ENCODE results near the gene ARHGAP29.

DNA sequence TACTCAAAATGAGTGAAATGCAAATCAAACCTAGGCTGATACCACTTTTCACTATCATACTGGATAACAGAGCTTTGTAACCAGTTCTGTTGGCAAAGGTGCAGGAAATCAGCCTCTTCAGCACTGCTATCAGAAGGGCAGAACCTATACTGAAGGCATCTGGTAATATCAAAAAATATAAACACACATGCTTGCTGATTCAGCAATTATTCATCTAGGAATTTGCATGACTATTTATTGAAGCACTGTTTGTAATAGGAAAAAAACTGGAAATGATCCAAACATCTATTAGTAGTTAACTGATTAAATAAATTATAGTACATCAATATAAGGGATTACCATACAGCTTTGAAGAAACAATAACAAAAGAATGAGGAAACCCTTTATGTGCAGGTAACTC is 21.4 kb downstream of the ARHGAP29 start:
- TF ChIP-seq, protein P1, sequence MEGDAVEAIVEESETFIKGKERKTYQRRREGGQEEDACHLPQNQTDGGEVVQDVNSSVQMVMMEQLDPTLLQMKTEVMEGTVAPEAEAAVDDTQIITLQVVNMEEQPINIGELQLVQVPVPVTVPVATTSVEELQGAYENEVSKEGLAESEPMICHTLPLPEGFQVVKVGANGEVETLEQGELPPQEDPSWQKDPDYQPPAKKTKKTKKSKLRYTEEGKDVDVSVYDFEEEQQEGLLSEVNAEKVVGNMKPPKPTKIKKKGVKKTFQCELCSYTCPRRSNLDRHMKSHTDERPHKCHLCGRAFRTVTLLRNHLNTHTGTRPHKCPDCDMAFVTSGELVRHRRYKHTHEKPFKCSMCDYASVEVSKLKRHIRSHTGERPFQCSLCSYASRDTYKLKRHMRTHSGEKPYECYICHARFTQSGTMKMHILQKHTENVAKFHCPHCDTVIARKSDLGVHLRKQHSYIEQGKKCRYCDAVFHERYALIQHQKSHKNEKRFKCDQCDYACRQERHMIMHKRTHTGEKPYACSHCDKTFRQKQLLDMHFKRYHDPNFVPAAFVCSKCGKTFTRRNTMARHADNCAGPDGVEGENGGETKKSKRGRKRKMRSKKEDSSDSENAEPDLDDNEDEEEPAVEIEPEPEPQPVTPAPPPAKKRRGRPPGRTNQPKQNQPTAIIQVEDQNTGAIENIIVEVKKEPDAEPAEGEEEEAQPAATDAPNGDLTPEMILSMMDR (IDR thresholded peaks at IDR 0.05): no peak
- no peak for TF ChIP-seq POLR2A (IDR thresholded peaks at IDR 0.05; ENCODE audit: low read depth)
